Vagina (tissue), 2 donors: ENCODE measurements around the gene SUGCT. TPM values are rescaled to one million over a fixed set of nuclear protein-coding genes. Genes with fewer than 3 reads are reported as not detected.

ENCODE experiments used
- DNase-seq, 2 donors: peaks; one replicate each; pipeline ENCODE4 v3.0.0-alpha.2; 2017; ENCODE audit errors: extremely low spot score in 2 of 2
- H3K27ac ChIP-seq: fragments of 200-600 bp; sonication (generic); one replicate; pipeline ENCODE4 v1.5.1; 2019
- H3K27me3 ChIP-seq: fragments of 200-600 bp; sonication (generic); one replicate; pipeline ENCODE4 v1.5.1; 2019
- H3K36me3 ChIP-seq, 2 donors: fragments of 200-600 bp; sonication (generic); one replicate each; pipeline ENCODE4 v1.5.1; 2017 to 2019
- H3K4me1 ChIP-seq: fragments of 200-600 bp; sonication (generic); one replicate; pipeline ENCODE4 v1.5.1; 2019
- H3K4me3 ChIP-seq, 2 donors: fragments of 200-600 bp; sonication (generic); 1 replicate in 1 of 2; 2 replicates in 1 of 2; pipeline ENCODE4 v1.5.1; 2016 to 2019
- H3K9me3 ChIP-seq: fragments of 200-600 bp; sonication (generic); one replicate; pipeline ENCODE4 v1.5.1; 2019
- CTCF ChIP-seq, 3 experiments: fragments of 450-650 bp in 2 of 3; fragments of 200-600 bp in 1 of 3; sonication (generic) in 1 of 3; IDR thresholded peaks; one replicate each; pipeline ENCODE4 v1.5.1; 2017 to 2019; ENCODE audit warnings: antibody characterized with exemption in 3 of 3, mild to moderate bottlenecking in 2 of 3, moderate library complexity in 2 of 3
- POLR2A ChIP-seq, 2 donors: fragments of 450-650 bp; IDR thresholded peaks; one replicate each; pipeline ENCODE4 v1.6.1; 2017; ENCODE audit warnings: antibody characterized with exemption in 2 of 2, mild to moderate bottlenecking in 2 of 2, moderate library complexity in 2 of 2
- POLR2AphosphoS5 ChIP-seq, 2 donors: sonication (generic); formaldehyde crosslinking; IDR thresholded peaks; one replicate each; pipeline ENCODE4 v1.9.0; 2017; ENCODE audit warnings: antibody characterized with exemption in 2 of 2, mild to moderate bottlenecking in 2 of 2, low read depth in 1 of 2; ENCODE audit not compliant: insufficient read depth in 1 of 2
- intact Hi-C: fragments of 100-400 bp; cut with DNase I; formaldehyde crosslinking; loops from one replicate; pipeline ENCODE4 v1.15.1; 2023
- total RNA-seq: library from RNA; depleted of rRNA; stranded (reverse); fragments of >200 nt; gene quantifications from one replicate; pipeline ENCODE4 v1.2.3, GENCODE V29; 2016

The SUGCT gene
- total RNA-seq, 1 donor from 2014 or later: 2.2 TPM

GRCh38 chr7:40474790-40475680, 340.2 kb downstream of the SUGCT start:
- Histone ChIP-seq H3K4me3 (no peak overlapping the region), H3K4me1 (no peaks in the 10 kb centered on the region), H3K27ac (no peak overlapping the region), H3K36me3 (no peaks in the 10 kb centered on the region), H3K9me3 (no peaks in the 10 kb centered on the region), H3K27me3 (no peaks in the 10 kb centered on the region)
- intact Hi-C loops: no loop called here
- DNase-seq: no peak
- TF ChIP-seq POLR2A (IDR thresholded peaks at IDR 0.05) (no peak), POLR2AphosphoS5 (IDR thresholded peaks at IDR 0.05; ENCODE audit: insufficient read depth in 1 of 2, low read depth in 1 of 2) (no peak), CTCF (IDR thresholded peaks at IDR 0.05) (no peak)

- H3K27me3 ChIP-seq: no peaks in the 10 kb centered on the region
- no peak for DNase-seq
- H3K4me1 ChIP-seq: no peaks in the 10 kb centered on the region
- no peaks in the 10 kb centered on the region for H3K9me3 ChIP-seq
- TF ChIP-seq POLR2A (IDR thresholded peaks at IDR 0.05) (no peak), POLR2AphosphoS5 (IDR thresholded peaks at IDR 0.05; ENCODE audit: insufficient read depth in 1 of 2, low read depth in 1 of 2) (no peak), CTCF (IDR thresholded peaks at IDR 0.05) (no peak)
- intact Hi-C loops: no loop called here
- H3K27ac ChIP-seq: no peak overlapping the region
- H3K4me3 ChIP-seq: no peak overlapping the region
- H3K36me3 ChIP-seq: no peaks in the 10 kb centered on the region
Measured at GRCh38 chr7:40475681-40475982, 340.8 kb downstream of the SUGCT start.

GRCh38 chr7:40477094-40477493, 342.3 kb downstream of the SUGCT start:
- Histone ChIP-seq H3K4me1 (no peaks in the 10 kb centered on the region), H3K36me3 (no peaks in the 10 kb centered on the region), H3K27ac (no peak overlapping the region), H3K27me3 (no peaks in the 10 kb centered on the region), H3K4me3 (no peak overlapping the region), H3K9me3 (no peaks in the 10 kb centered on the region)
- no peak for TF ChIP-seq CTCF (IDR thresholded peaks at IDR 0.05)
- TF ChIP-seq POLR2A (IDR thresholded peaks at IDR 0.05): no peak
- no peak for TF ChIP-seq POLR2AphosphoS5 (IDR thresholded peaks at IDR 0.05; ENCODE audit: insufficient read depth in 1 of 2, low read depth in 1 of 2)
- DNase-seq: no peak
- intact Hi-C loops: no loop called here

- DNase-seq: no peak
- Histone ChIP-seq H3K4me3 (no peak overlapping the region), H3K27ac (no peak overlapping the region), H3K27me3 (no peaks in the 10 kb centered on the region), H3K4me1 (no peaks in the 10 kb centered on the region), H3K9me3 (no peaks in the 10 kb centered on the region), H3K36me3 (no peaks in the 10 kb centered on the region)
- no peak for TF ChIP-seq POLR2AphosphoS5 (IDR thresholded peaks at IDR 0.05; ENCODE audit: insufficient read depth in 1 of 2, low read depth in 1 of 2)
- TF ChIP-seq CTCF (IDR thresholded peaks at IDR 0.05): no peak
- TF ChIP-seq POLR2A (IDR thresholded peaks at IDR 0.05): no peak
- intact Hi-C loops: no loop called here
Measured at GRCh38 chr7:40482845-40483244, 348.0 kb downstream of the SUGCT start.

- Histone ChIP-seq H3K36me3 (no peaks in the 10 kb centered on the region), H3K9me3 (no peaks in the 10 kb centered on the region), H3K4me3 (no peak overlapping the region), H3K27me3 (no peaks in the 10 kb centered on the region), H3K4me1 (no peaks in the 10 kb centered on the region), H3K27ac (no peak overlapping the region)
- DNase-seq: no peak
- intact Hi-C loops: no loop called here
- TF ChIP-seq POLR2A (IDR thresholded peaks at IDR 0.05): no peak
- TF ChIP-seq POLR2AphosphoS5 (IDR thresholded peaks at IDR 0.05; ENCODE audit: insufficient read depth in 1 of 2, low read depth in 1 of 2): no peak
- TF ChIP-seq CTCF (IDR thresholded peaks at IDR 0.05): no peak
Measured at GRCh38 chr7:40483630-40484029, 348.8 kb downstream of the SUGCT start.
